K562 (cell line): ENCODE measurements around the gene TM2D3. TPM values are rescaled to one million over a fixed set of nuclear protein-coding genes. Genes with fewer than 3 reads are reported as not detected.

Experiments
- ATAC-seq: fragments of 200-7000 bp; cut with Tn5 transposase; 3 replicates; pipeline ENCODE4 v1.9.1; 2020; ENCODE audit warnings: moderate library complexity
- BruUV-seq: library from RNA; stranded (reverse); fragments of 400-500 nt; replicated peaks from 2 replicates; lab custom pipeline; 2021; lab: Mats Ljungman, UMichigan
- CTCF ChIA-PET: fragments of 300-600 bp; formaldehyde crosslinking; extraction: SDS; loops from one replicate; lab custom pipeline; 2021; ENCODE audit warnings: low intra/inter-chr PET ratio; lab: Yijun Ruan, JAX
- POLR2A ChIA-PET: fragments of 300-600, 350-650 bp; sonication (Branson Sonifier 250); formaldehyde crosslinking; extraction: SDS; loops from one replicate; lab custom pipeline; 2021; ENCODE audit warnings: antibody characterized with exemption, inconsistent platforms; lab: Yijun Ruan, JAX
- DNase-seq, 4 experiments: peaks; one replicate each; pipeline versions ENCODE4 v3.0.0 to v3.0.0-alpha.2; 2011 to 2018; ENCODE audit warnings: low spot score in 3 of 4, mixed read lengths in 3 of 4; ENCODE audit errors: extremely low read depth in 1 of 4
- FAIRE-seq: peaks from 2 replicates; lab custom pipeline; 2011; peaks lifted over from hg19 to GRCh38; lab: Jason Lieb, UNC
- H2AFZ ChIP-seq: 2 replicates; pipeline ENCODE4 v1.6.0; 2011; ENCODE audit warnings: low read depth, low read length, control low read depth, inconsistent platforms
- H3K27ac ChIP-seq: fragments of 200-600 bp; 3 replicates; pipeline ENCODE4 v1.8.0; 2011; ENCODE audit warnings: low read depth, mild to moderate bottlenecking, control low read depth, inconsistent platforms, low read length, moderate library complexity, mixed read lengths; ENCODE audit errors: extremely low read depth
- H3K27me3 ChIP-seq, 2 experiments: fragments of 300-600 bp in 1 of 2; 2 replicates in 1 of 2; 3 replicates in 1 of 2; pipeline versions ENCODE4 v1.6.0 to v1.8.0; 2011; ENCODE audit warnings: inconsistent platforms in 2 of 2, low read length in 2 of 2, mild to moderate bottlenecking in 1 of 2, mixed read lengths in 1 of 2, moderate library complexity in 1 of 2; ENCODE audit not compliant: control insufficient read depth in 2 of 2, insufficient read depth in 2 of 2
- H3K36me3 ChIP-seq: fragments of 300-600 bp; 3 replicates; pipeline ENCODE4 v1.8.0; 2011; ENCODE audit warnings: mild to moderate bottlenecking, low read length, inconsistent platforms; ENCODE audit not compliant: control insufficient read depth, insufficient read depth
- H3K4me1 ChIP-seq, 2 experiments: fragments of 200-600 bp in 1 of 2; replicated peaks in 1 of 2; 2 replicates in 1 of 2; 3 replicates in 1 of 2; pipeline versions ENCODE4 v1.5.1 to v1.8.0; 2011; ENCODE audit warnings: inconsistent platforms in 2 of 2, low read length in 2 of 2, mild to moderate bottlenecking in 1 of 2, mixed read lengths in 1 of 2, moderate library complexity in 1 of 2; ENCODE audit not compliant: control insufficient read depth in 2 of 2, insufficient read depth in 2 of 2
- H3K4me2 ChIP-seq: 2 replicates; pipeline ENCODE4 v1.6.1; 2011; ENCODE audit warnings: low read length, control low read depth, inconsistent platforms, mixed read lengths; ENCODE audit not compliant: insufficient read depth
- H3K4me3 ChIP-seq: fragments of 200-600 bp; sonication (generic), shearing (Covaris generic); 2 replicates; pipeline ENCODE4 v1.5.1; 2016; ENCODE audit warnings: control low read depth, inconsistent platforms
- H3K79me2 ChIP-seq: fragments of 200-600 bp; 3 replicates; pipeline ENCODE4 v1.8.0; 2011; ENCODE audit warnings: low read length, inconsistent platforms; ENCODE audit not compliant: control insufficient read depth, insufficient read depth
- H3K9ac ChIP-seq, 2 experiments: 2 replicates each; pipeline versions ENCODE4 v1.6.0 to v1.6.1; 2011; ENCODE audit warnings: low read depth in 2 of 2, low read length in 2 of 2, control low read depth in 1 of 2, inconsistent platforms in 1 of 2, mild to moderate bottlenecking in 1 of 2, mixed read lengths in 1 of 2; ENCODE audit not compliant: insufficient read depth in 1 of 2
- H3K9me1 ChIP-seq: one replicate; pipeline ENCODE4 v1.6.0; 2011; ENCODE audit warnings: inconsistent platforms, mild to moderate bottlenecking, low read length, moderate library complexity; ENCODE audit not compliant: control insufficient read depth, insufficient read depth
- H3K9me3 ChIP-seq: replicated peaks from 2 replicates; pipeline ENCODE4 v1.5.1; 2011; ENCODE audit warnings: low read depth, low read length, inconsistent platforms; ENCODE audit not compliant: control insufficient read depth, insufficient read depth
- H4K20me1 ChIP-seq: replicated peaks from 2 replicates; pipeline ENCODE4 v1.6.1; 2011; ENCODE audit warnings: low read length, inconsistent platforms, mixed read lengths; ENCODE audit not compliant: control insufficient read depth, insufficient read depth
- BHLHE40 ChIP-seq: IDR thresholded peaks from 2 replicates; pipeline ENCODE4 v1.6.1; 2011; ENCODE audit warnings: low read length, improper control_type of control experiment
- CBX3 ChIP-seq, 2 experiments: IDR thresholded peaks; 1 replicate in 1 of 2; 2 replicates in 1 of 2; pipeline ENCODE4 v1.6.1; 2012; ENCODE audit warnings: inconsistent platforms in 2 of 2, low read length in 2 of 2, borderline replicate concordance in 1 of 2, control low read depth in 1 of 2
- CSDE1 ChIP-seq, 2 experiments: fragments of 450-650 bp; IDR thresholded peaks; 2 replicates each; pipeline ENCODE4 v1.6.1; 2016; ENCODE audit warnings: mild to moderate bottlenecking in 1 of 2
- DIDO1 ChIP-seq: fragments of 450-650 bp; IDR thresholded peaks from 2 replicates; pipeline ENCODE4 v1.6.1; 2016; ENCODE audit warnings: low read depth, missing biosample characterization, missing genetic modification characterization
- ELF1 ChIP-seq: fragments of 200-800 bp; sonication (Bioruptor generic); IDR thresholded peaks from 2 replicates; pipeline ENCODE4 v1.6.1; 2016; ENCODE audit warnings: missing genetic modification characterization, missing compliant biosample characterization
- ETV6 ChIP-seq, 3 experiments: fragments of 150-350 bp in 1 of 3; sonication (generic) in 1 of 3; formaldehyde crosslinking in 1 of 3; IDR thresholded peaks; 2 replicates each; pipeline versions ENCODE4 v1.6.1 to v1.8.0; 2014 to 2022; ENCODE audit warnings: borderline replicate concordance in 2 of 3, low read depth in 2 of 3, antibody characterized with exemption in 1 of 3, low read length in 1 of 3, mild to moderate bottlenecking in 1 of 3, missing genetic modification reagents in 1 of 3
- GTF2A2 ChIP-seq: IDR thresholded peaks from 2 replicates; pipeline ENCODE4 v1.6.1; 2016; ENCODE audit warnings: mild to moderate bottlenecking, missing genetic modification characterization, missing compliant biosample characterization
- JUND ChIP-seq, 2 experiments: IDR thresholded peaks; 2 replicates in 1 of 2; 3 replicates in 1 of 2; pipeline ENCODE4 v1.6.1; 2011; ENCODE audit warnings: borderline replicate concordance in 2 of 2, low read depth in 2 of 2, low read length in 2 of 2, improper control_type of control experiment in 1 of 2, missing biosample characterization in 1 of 2, missing genetic modification characterization in 1 of 2, missing genetic modification reagents in 1 of 2
- MYNN ChIP-seq, 2 experiments: sonication (generic); formaldehyde crosslinking in 1 of 2; IDR thresholded peaks; 2 replicates each; pipeline versions ENCODE4 v1.5.0 to v1.6.1; 2016 to 2020; ENCODE audit warnings: antibody characterized with exemption in 1 of 2, missing genetic modification reagents in 1 of 2
- RB1 ChIP-seq: fragments of 450-650 bp; IDR thresholded peaks from 2 replicates; pipeline ENCODE4 v1.6.1; 2017; ENCODE audit warnings: low read depth, mild to moderate bottlenecking
- RBM14 ChIP-seq: fragments of 200-400 bp; formaldehyde crosslinking; IDR thresholded peaks from 2 replicates; pipeline ENCODE4 v1.6.1; 2018; ENCODE audit warnings: low read depth, mild to moderate bottlenecking, low read length, moderate library complexity, borderline replicate concordance; ENCODE audit not compliant: insufficient read depth
- RBM25 ChIP-seq: fragments of 200-400 bp; formaldehyde crosslinking; IDR thresholded peaks from 2 replicates; pipeline ENCODE4 v1.6.1; 2018; ENCODE audit warnings: low read length, low read depth, moderate library complexity; ENCODE audit not compliant: severe bottlenecking
- SPI1 ChIP-seq: IDR thresholded peaks from 2 replicates; pipeline ENCODE4 v1.6.1; 2011; ENCODE audit warnings: low read depth, low read length, control low read depth, borderline replicate concordance
- SREBF1 ChIP-seq: fragments of 150-350 bp; IDR thresholded peaks from 2 replicates; pipeline ENCODE4 v1.6.1; 2014; ENCODE audit warnings: antibody characterized with exemption, low read depth, low read length, borderline replicate concordance
- ZNF79 ChIP-seq: fragments of 250-450 bp; sonication (Bioruptor Pico); IDR thresholded peaks from 2 replicates; pipeline ENCODE4 v1.4.0; 2020; ENCODE audit warnings: low read depth, mild to moderate bottlenecking, moderate library complexity
- WGBS: fragments of 100-300 bp; shearing (Covaris generic); methylation state at CpG from one replicate; pipeline ENCODE4 v1.1.6; 2016; ENCODE audit warnings: low coverage, mixed read lengths; ENCODE audit not compliant: insufficient coverage; ENCODE audit errors: missing lambda C conversion rate; 5-methylcytosine and 5-hydroxymethylcytosine counted together
- in situ Hi-C: fragments of 300-500 bp; cut with MboI; formaldehyde crosslinking; loops from 4 replicates; pipeline ENCODE4 v1.15.0; 2018; ENCODE audit warnings: inconsistent platforms, mixed read lengths
- intact Hi-C: fragments of 100-400 bp; cut with micrococcal nuclease; formaldehyde crosslinking; loops from 2 replicates; pipeline ENCODE4 v1.14.2; 2022
- polyA plus RNA-seq, 8 experiments: library from polyadenylated mRNA; depleted of rRNA in 4 of 8; stranded (reverse) in 5 of 8; unstranded in 3 of 8; fragments of >200 nt; fragmentation: Nextera tagmentation in 2 of 8; fragmentation: Illumina TruSeq in 1 of 8; extraction: Ambion mirVana in 2 of 8; extraction: Trizol in 1 of 8; gene quantifications; 2 replicates each; pipeline versions ENCODE4 v1.2.1 to v1.2.3, GENCODE V29; 2011 to 2014; ENCODE audit warnings: inconsistent platforms in 1 of 8, missing spikeins in 1 of 8
- total RNA-seq, 7 experiments: library from RNA; depleted of rRNA in 6 of 7; stranded (reverse); fragments of >200 nt in 6 of 7; fragmentation: Illumina TruSeq in 2 of 7; extraction: Trizol in 2 of 7; gene quantifications; 2 replicates each; pipeline versions ENCODE4 v1.2.1 to v1.2.3, GENCODE V29; 2011 to 2021; ENCODE audit warnings: low replicate concordance in 1 of 7
- TF ChIP-seq, protein P1 (sequence below): sonication (generic); formaldehyde crosslinking; IDR thresholded peaks from 2 replicates; pipeline ENCODE4 v1.8.0; 2022; ENCODE audit warnings: mild to moderate bottlenecking, missing genetic modification reagents
- TF ChIP-seq, protein P2 (sequence below): sonication (generic); formaldehyde crosslinking; IDR thresholded peaks from 2 replicates; pipeline ENCODE4 v1.8.0; 2022; ENCODE audit warnings: mild to moderate bottlenecking, missing genetic modification reagents, borderline replicate concordance

The TM2D3 gene
- total and polyA plus RNA-seq, 9 of the 15 experiments (the other 6 are each of a cell fraction or from before 2014, with no cell fraction given), result 16.5 to 67.9 (median 31.3) TPM

DNA sequence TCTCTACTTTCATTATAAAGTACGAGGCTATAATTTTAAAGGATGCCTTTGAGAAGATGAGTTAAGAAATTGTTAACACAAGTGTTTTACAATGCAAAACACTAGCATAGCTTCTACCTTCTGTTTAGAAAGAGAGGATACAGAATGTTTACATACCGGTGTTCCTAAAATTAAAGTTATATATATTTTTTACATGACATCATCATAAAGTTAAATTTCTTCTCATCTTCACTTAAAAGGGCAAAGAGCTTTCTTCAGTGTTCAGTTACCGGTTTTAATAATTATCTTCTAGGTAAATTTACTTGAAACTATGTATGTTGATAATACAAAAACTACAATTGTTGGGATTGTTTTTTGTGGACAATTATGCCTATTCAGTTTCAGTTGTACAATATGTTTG, 32.7 kb upstream of the TM2D3 start:
- CTCF ChIA-PET, result no interaction called here
- no TSS peak for BruUV-seq

More for the DNA sequence above, 32.7 kb upstream of the TM2D3 start:
- intact Hi-C loops (no loop called here), in situ Hi-C loops (no loop called here)
- DNase-seq (no peak), ATAC-seq (no peak), FAIRE-seq (no peak)
- no peaks in the 10 kb centered on the region for H3K9me3 ChIP-seq
- no peak for TF ChIP-seq SPI1
- no peak for TF ChIP-seq JUND (IDR thresholded peaks at IDR 0.05; ENCODE audit: borderline replicate concordance, low read depth, low read length)
- no peak for TF ChIP-seq JUND (tag; IDR thresholded peaks at IDR 0.05; ENCODE audit: borderline replicate concordance, low read depth, low read length)
- TF ChIP-seq ELF1, result no peak
- no peak for TF ChIP-seq SREBF1
- TF ChIP-seq DIDO1 (tag), result no peak
- TF ChIP-seq, protein P1, sequence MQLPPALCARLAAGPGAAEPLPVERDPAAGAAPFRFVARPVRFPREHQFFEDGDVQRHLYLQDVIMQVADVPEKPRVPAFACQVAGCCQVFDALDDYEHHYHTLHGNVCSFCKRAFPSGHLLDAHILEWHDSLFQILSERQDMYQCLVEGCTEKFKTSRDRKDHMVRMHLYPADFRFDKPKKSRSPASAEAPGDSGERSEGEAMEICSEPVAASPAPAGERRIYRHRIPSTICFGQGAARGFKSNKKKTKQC, result no peak
- TF ChIP-seq CBX3 (IDR thresholded peaks at IDR 0.05; ENCODE audit: borderline replicate concordance in 1 of 2, low read length in 2 of 2), result no peak
- TF ChIP-seq ETV6 (IDR thresholded peaks at IDR 0.05; ENCODE audit: borderline replicate concordance in 1 of 2, low read depth in 2 of 2, low read length in 1 of 2), result no peak
- TF ChIP-seq ETV6 (CRISPR knock-in tag; IDR thresholded peaks at IDR 0.05; ENCODE audit: borderline replicate concordance), result no peak
- TF ChIP-seq RB1, result no peak
- no peak for TF ChIP-seq ZNF79
- TF ChIP-seq MYNN (IDR thresholded peaks at IDR 0.05), result no peak
- no peak for TF ChIP-seq MYNN (CRISPR knock-in tag; IDR thresholded peaks at IDR 0.05)
- TF ChIP-seq RBM25, result no peak
- no peak for TF ChIP-seq CSDE1 (IDR thresholded peaks at IDR 0.05)
- no peak for TF ChIP-seq GTF2A2 (tag)
- no peak for TF ChIP-seq RBM14
- no peak for TF ChIP-seq BHLHE40
- TF ChIP-seq, protein P2, sequence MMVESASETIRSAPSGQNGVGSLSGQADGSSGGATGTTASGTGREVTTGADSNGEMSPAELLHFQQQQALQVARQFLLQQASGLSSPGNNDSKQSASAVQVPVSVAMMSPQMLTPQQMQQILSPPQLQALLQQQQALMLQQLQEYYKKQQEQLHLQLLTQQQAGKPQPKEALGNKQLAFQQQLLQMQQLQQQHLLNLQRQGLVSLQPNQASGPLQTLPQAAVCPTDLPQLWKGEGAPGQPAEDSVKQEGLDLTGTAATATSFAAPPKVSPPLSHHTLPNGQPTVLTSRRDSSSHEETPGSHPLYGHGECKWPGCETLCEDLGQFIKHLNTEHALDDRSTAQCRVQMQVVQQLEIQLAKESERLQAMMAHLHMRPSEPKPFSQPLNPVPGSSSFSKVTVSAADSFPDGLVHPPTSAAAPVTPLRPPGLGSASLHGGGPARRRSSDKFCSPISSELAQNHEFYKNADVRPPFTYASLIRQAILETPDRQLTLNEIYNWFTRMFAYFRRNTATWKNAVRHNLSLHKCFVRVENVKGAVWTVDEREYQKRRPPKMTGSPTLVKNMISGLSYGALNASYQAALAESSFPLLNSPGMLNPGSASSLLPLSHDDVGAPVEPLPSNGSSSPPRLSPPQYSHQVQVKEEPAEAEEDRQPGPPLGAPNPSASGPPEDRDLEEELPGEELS (CRISPR knock-in tag), result no peak
- H2AFZ ChIP-seq, result no peak overlapping the region
- no peak overlapping the region for H3K9ac ChIP-seq
- H3K27ac ChIP-seq, result no peak overlapping the region
- POLR2A ChIA-PET, result no interaction called here
- no peaks in the 10 kb centered on the region for H3K4me1 ChIP-seq
- peaks cover 24% of the 10 kb centered on the region for H3K36me3 ChIP-seq
- no peaks in the 10 kb centered on the region for H4K20me1 ChIP-seq
- H3K27me3 ChIP-seq, result no peaks in the 10 kb centered on the region
- H3K4me2 ChIP-seq, result no peak overlapping the region
- H3K4me3 ChIP-seq, result no peak overlapping the region
- H3K79me2 ChIP-seq, result no peaks in the 10 kb centered on the region
- H3K9me1 ChIP-seq, result no peaks in the 10 kb centered on the region
- 87% methylated on average over 3 of the region's 3 CpGs for WGBS
